Measurements from ENCODE around the gene CELF2.

The CELF2 gene

DNA sequence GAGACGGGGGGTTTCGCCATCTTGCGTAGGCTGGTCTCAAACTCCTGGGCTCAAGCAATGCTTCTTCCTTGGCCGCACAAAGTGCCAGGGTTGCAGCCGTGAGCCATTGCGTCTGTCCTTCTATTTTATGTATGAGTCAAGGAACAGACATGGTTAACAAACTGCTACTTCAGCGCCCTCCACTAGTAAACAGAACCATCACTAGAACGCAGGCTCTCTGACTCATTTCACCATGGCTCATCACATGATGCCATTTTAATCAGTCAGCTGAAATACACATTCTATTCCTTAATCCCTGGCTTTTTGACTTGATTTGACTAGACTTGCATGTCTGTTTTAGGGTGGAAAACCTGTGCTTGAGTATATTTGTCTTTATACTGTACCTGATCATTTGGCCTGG is 41.3 kb downstream of the CELF2 start:
- TF ChIP-seq CTCF (IDR thresholded peaks at IDR 0.05; ENCODE audit: insufficient read depth, low read length, poor library complexity, severe bottlenecking) (no peak), EZH2phosphoT487 (conservative IDR thresholded peaks at IDR 0.05; ENCODE audit: low read length) (no peak)
- Histone ChIP-seq H3K4me2 (ENCODE audit: low read depth, low read length, poor library complexity, severe bottlenecking) (no peak overlapping the region), H3K9me2 (replicated peaks; ENCODE audit: insufficient read depth, low read length) (no peaks in the 10 kb centered on the region), H3K79me2 (ENCODE audit: insufficient read depth, low read length) (no peaks in the 10 kb centered on the region), H3K27ac (ENCODE audit: low read depth, low read length) (no peak overlapping the region), H3K9ac (ENCODE audit: low read length) (no peak overlapping the region), H3K9me3 (ENCODE audit: insufficient read depth, low read length) (no peaks in the 10 kb centered on the region), H2AFZ (ENCODE audit: low read depth, low read length, severe bottlenecking) (no peak overlapping the region), H3K36me3 (ENCODE audit: low read length) (no peaks in the 10 kb centered on the region), H3K4me3 (ENCODE audit: insufficient read depth, low read length, poor library complexity, severe bottlenecking) (no peak overlapping the region), H3F3A (ENCODE audit: insufficient read depth) (no peaks in the 10 kb centered on the region), H4K20me1 (ENCODE audit: low read depth, low read length) (no peaks in the 10 kb centered on the region), H3K27me3 (ENCODE audit: low read length) (no peaks in the 10 kb centered on the region)

DNA sequence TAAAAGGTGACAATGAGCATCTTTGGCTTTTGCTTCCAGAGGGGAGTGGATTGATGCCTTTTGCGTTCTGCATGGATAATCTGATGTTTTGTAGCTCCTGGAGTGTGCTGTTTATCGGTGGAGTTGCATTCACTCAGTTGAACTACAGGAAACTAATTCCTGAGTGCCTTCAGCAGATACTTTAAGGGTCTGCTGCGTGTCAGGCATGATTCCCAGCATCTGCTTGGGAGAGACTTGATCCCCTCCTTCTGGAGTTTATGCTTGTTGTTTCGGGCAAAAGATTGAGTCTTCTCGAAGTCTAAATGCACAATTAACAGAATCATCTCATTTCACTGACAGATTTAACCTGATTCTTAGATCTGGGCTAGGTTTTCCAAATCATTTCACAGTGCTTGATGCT is 46.2 kb downstream of the CELF2 start:
- Histone ChIP-seq H3K9ac (ENCODE audit: low read length) (no peak overlapping the region), H3K79me2 (ENCODE audit: insufficient read depth, low read length) (no peaks in the 10 kb centered on the region), H3K9me2 (replicated peaks; ENCODE audit: insufficient read depth, low read length) (no peaks in the 10 kb centered on the region), H4K20me1 (ENCODE audit: low read depth, low read length) (no peaks in the 10 kb centered on the region), H2AFZ (ENCODE audit: low read depth, low read length, severe bottlenecking) (no peak overlapping the region), H3K9me3 (ENCODE audit: insufficient read depth, low read length) (no peaks in the 10 kb centered on the region), H3K4me2 (ENCODE audit: low read depth, low read length, poor library complexity, severe bottlenecking) (no peak overlapping the region), H3K27me3 (ENCODE audit: low read length) (no peaks in the 10 kb centered on the region), H3K4me3 (ENCODE audit: insufficient read depth, low read length, poor library complexity, severe bottlenecking) (no peak overlapping the region), H3F3A (ENCODE audit: insufficient read depth) (no peaks in the 10 kb centered on the region), H3K27ac (ENCODE audit: low read depth, low read length) (no peak overlapping the region), H3K36me3 (ENCODE audit: low read length) (no peaks in the 10 kb centered on the region)
- TF ChIP-seq EZH2phosphoT487 (conservative IDR thresholded peaks at IDR 0.05; ENCODE audit: low read length) (no peak), CTCF (IDR thresholded peaks at IDR 0.05; ENCODE audit: insufficient read depth, low read length, poor library complexity, severe bottlenecking) (no peak)

- no peaks in the 10 kb centered on the region for H3K27me3 ChIP-seq (ENCODE audit: low read length)
- TF ChIP-seq EZH2phosphoT487 (conservative IDR thresholded peaks at IDR 0.05; ENCODE audit: low read length) (no peak), CTCF (IDR thresholded peaks at IDR 0.05; ENCODE audit: insufficient read depth, low read length, poor library complexity, severe bottlenecking) (no peak)
Observed at GRCh38 chr10:11064832-11065231, 47.2 kb downstream of the CELF2 start.

More at GRCh38 chr10:11064832-11065231, 47.2 kb downstream of the CELF2 start:
- Histone ChIP-seq H2AFZ (ENCODE audit: low read depth, low read length, severe bottlenecking) (no peak overlapping the region), H3K9me3 (ENCODE audit: insufficient read depth, low read length) (no peaks in the 10 kb centered on the region), H3K36me3 (ENCODE audit: low read length) (no peaks in the 10 kb centered on the region), H3K4me3 (ENCODE audit: insufficient read depth, low read length, poor library complexity, severe bottlenecking) (no peak overlapping the region), H3K79me2 (ENCODE audit: insufficient read depth, low read length) (no peaks in the 10 kb centered on the region), H3K27ac (ENCODE audit: low read depth, low read length) (no peak overlapping the region), H3K9ac (ENCODE audit: low read length) (no peak overlapping the region), H3K9me2 (replicated peaks; ENCODE audit: insufficient read depth, low read length) (no peaks in the 10 kb centered on the region), H3K4me2 (ENCODE audit: low read depth, low read length, poor library complexity, severe bottlenecking) (no peak overlapping the region), H4K20me1 (ENCODE audit: low read depth, low read length) (no peaks in the 10 kb centered on the region), H3F3A (ENCODE audit: insufficient read depth) (no peaks in the 10 kb centered on the region)

All from SU-DHL-6 (cell line).